HepG2 (cell line): Measurements from ENCODE around the gene DNAJC7. TPM values are rescaled to one million over a fixed set of nuclear protein-coding genes. Genes with fewer than 3 reads are reported as not detected.

Source experiments
- FOXA1 ChIP-seq, 2 experiments: fragments of 450-650 bp in 1 of 2; sonication (generic) in 1 of 2; formaldehyde crosslinking in 1 of 2; IDR thresholded peaks; 2 replicates each; pipeline versions ENCODE4 v1.4.0 to v1.6.1; 2016 to 2020; ENCODE audit warnings: missing genetic modification reagents in 1 of 2
- GPN1 ChIP-seq: sonication (generic); formaldehyde crosslinking; IDR thresholded peaks from 2 replicates; pipeline ENCODE4 v1.5.1; 2020; ENCODE audit warnings: missing genetic modification reagents, borderline replicate concordance
- HNF4G ChIP-seq, 2 experiments: sonication (generic) in 1 of 2; formaldehyde crosslinking in 1 of 2; IDR thresholded peaks; 2 replicates each; pipeline versions ENCODE4 v1.4.0 to v1.6.1; 2011 to 2020; ENCODE audit warnings: borderline replicate concordance in 2 of 2, low read depth in 2 of 2, mild to moderate bottlenecking in 2 of 2, low read length in 1 of 2, missing genetic modification reagents in 1 of 2, moderate library complexity in 1 of 2
- JDP2 ChIP-seq: sonication (generic); formaldehyde crosslinking; IDR thresholded peaks from 2 replicates; pipeline ENCODE4 v1.8.1; 2022; ENCODE audit warnings: missing genetic modification reagents, borderline replicate concordance
- MIER3 ChIP-seq: IDR thresholded peaks from 2 replicates; pipeline ENCODE4 v1.6.1; 2016; ENCODE audit warnings: missing compliant biosample characterization, borderline replicate concordance
- MNT ChIP-seq: fragments of 450-650 bp; IDR thresholded peaks from 2 replicates; pipeline ENCODE4 v1.6.1; 2016
- THYN1 ChIP-seq: sonication (generic); formaldehyde crosslinking; IDR thresholded peaks from 2 replicates; pipeline ENCODE4 v1.8.1; 2023; ENCODE audit warnings: low read depth, mild to moderate bottlenecking, moderate library complexity, missing genetic modification reagents, borderline replicate concordance
- ZNF136 ChIP-seq: sonication (generic); formaldehyde crosslinking; IDR thresholded peaks from 2 replicates; pipeline ENCODE4 v1.8.1; 2022; ENCODE audit warnings: low read depth, mild to moderate bottlenecking, moderate library complexity, missing genetic modification reagents
- ZNF263 ChIP-seq: sonication (generic); formaldehyde crosslinking; IDR thresholded peaks from 2 replicates; pipeline ENCODE4 v1.4.0; 2020; ENCODE audit warnings: missing genetic modification reagents
- ZNF432 ChIP-seq: sonication (generic); formaldehyde crosslinking; IDR thresholded peaks from 2 replicates; pipeline ENCODE4 v1.5.0; 2020; ENCODE audit warnings: missing genetic modification reagents, mild to moderate bottlenecking, borderline replicate concordance
- ZNF639 ChIP-seq: conservative IDR thresholded peaks from 2 replicates; pipeline ENCODE4 v1.6.1; 2018; ENCODE audit warnings: missing genetic modification reagents
- ZNF652 ChIP-seq: IDR thresholded peaks from 2 replicates; pipeline ENCODE4 v1.6.1; 2016; ENCODE audit warnings: low read depth, borderline replicate concordance
- ZNF660 ChIP-seq: sonication (generic); formaldehyde crosslinking; IDR thresholded peaks from 2 replicates; pipeline ENCODE4 v1.5.1; 2020; ENCODE audit warnings: mild to moderate bottlenecking, low read depth, missing genetic modification reagents, borderline replicate concordance
- ZNF670 ChIP-seq: sonication (generic); formaldehyde crosslinking; IDR thresholded peaks from 2 replicates; pipeline ENCODE4 v1.8.0; 2022; ENCODE audit warnings: mild to moderate bottlenecking, missing genetic modification reagents, borderline replicate concordance
- polyA plus RNA-seq, 8 experiments: library from polyadenylated mRNA; depleted of rRNA in 3 of 8; stranded (reverse) in 7 of 8; unstranded in 1 of 8; fragments of >200 nt; fragmentation: Illumina TruSeq in 4 of 8; extraction: Trizol in 4 of 8; gene quantifications; 2 replicates each; pipeline versions ENCODE4 v1.2.1 to v1.2.3, GENCODE V29; 2011 to 2016; ENCODE audit warnings: low read depth in 4 of 8, missing spikeins in 1 of 8, mixed read lengths in 1 of 8; ENCODE audit not compliant: insufficient read depth in 1 of 8
- total RNA-seq, 5 experiments: library from RNA; depleted of rRNA; stranded (reverse); fragments of >200 nt; fragmentation: Illumina TruSeq; extraction: Trizol; gene quantifications; 2 replicates each; pipeline ENCODE4 v1.2.3, GENCODE V29; 2016; ENCODE audit warnings: low read depth in 1 of 5
- TF ChIP-seq, protein P1 (sequence below): sonication (generic); formaldehyde crosslinking; IDR thresholded peaks from 2 replicates; pipeline ENCODE4 v1.5.0; 2020; ENCODE audit warnings: missing genetic modification reagents, mild to moderate bottlenecking, borderline replicate concordance
- TF ChIP-seq, protein P2 (sequence below): sonication (generic); formaldehyde crosslinking; IDR thresholded peaks from 2 replicates; pipeline ENCODE4 v1.4.0; 2020; ENCODE audit warnings: mild to moderate bottlenecking, low read depth, missing genetic modification reagents
- TF ChIP-seq, protein P3 (sequence below): sonication (generic); formaldehyde crosslinking; IDR thresholded peaks from 2 replicates; pipeline ENCODE4 v1.8.0; 2022; ENCODE audit warnings: mild to moderate bottlenecking, missing genetic modification reagents, moderate library complexity
- TF ChIP-seq, protein P4 (sequence below): fragments of 450-650 bp; IDR thresholded peaks from 2 replicates; pipeline ENCODE4 v1.6.1; 2017

The DNAJC7 gene
- total and polyA plus RNA-seq, 2 of the 13 experiments (the other 11 are each of a cell fraction or from before 2014, with no cell fraction given) = 47.7 to 132 TPM

- TF ChIP-seq MNT (no peak), ZNF670 (CRISPR knock-in tag) (peak; percentile 95), ZNF136 (no peak), MIER3 (CRISPR knock-in tag) (peak; percentile 98; the same call in 1 of the 2 replicates), FOXA1 (IDR thresholded peaks at IDR 0.05) (no peak), FOXA1 (CRISPR knock-in tag; IDR thresholded peaks at IDR 0.05) (peak; percentile 10; the same call in 1 of the 2 replicates), ZNF639 (peak; percentile 99), JDP2 (CRISPR knock-in tag) (no peak), THYN1 (no peak), GPN1 (no peak), ZNF660 (no peak), ZNF432 (CRISPR knock-in tag) (no peak), ZNF263 (no peak), ZNF652 (CRISPR knock-in tag) (no peak), HNF4G (IDR thresholded peaks at IDR 0.05; ENCODE audit: borderline replicate concordance, low read depth, low read length) (no peak), HNF4G (CRISPR knock-in tag; IDR thresholded peaks at IDR 0.05; ENCODE audit: borderline replicate concordance, low read depth) (peak; percentile 68)
- TF ChIP-seq, protein P1, sequence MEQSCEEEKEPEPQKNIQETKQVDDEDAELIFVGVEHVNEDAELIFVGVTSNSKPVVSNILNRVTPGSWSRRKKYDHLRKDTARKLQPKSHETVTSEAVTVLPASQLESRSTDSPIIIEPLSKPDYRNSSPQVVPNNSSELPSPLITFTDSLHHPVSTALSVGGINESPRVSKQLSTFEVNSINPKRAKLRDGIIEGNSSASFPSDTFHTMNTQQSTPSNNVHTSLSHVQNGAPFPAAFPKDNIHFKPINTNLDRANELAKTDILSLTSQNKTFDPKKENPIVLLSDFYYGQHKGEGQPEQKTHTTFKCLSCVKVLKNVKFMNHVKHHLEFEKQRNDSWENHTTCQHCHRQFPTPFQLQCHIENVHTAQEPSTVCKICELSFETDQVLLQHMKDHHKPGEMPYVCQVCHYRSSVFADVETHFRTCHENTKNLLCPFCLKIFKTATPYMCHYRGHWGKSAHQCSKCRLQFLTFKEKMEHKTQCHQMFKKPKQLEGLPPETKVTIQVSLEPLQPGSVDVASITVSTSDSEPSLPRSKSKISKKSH (CRISPR knock-in tag) = peak; percentile 85
- TF ChIP-seq, protein P2, sequence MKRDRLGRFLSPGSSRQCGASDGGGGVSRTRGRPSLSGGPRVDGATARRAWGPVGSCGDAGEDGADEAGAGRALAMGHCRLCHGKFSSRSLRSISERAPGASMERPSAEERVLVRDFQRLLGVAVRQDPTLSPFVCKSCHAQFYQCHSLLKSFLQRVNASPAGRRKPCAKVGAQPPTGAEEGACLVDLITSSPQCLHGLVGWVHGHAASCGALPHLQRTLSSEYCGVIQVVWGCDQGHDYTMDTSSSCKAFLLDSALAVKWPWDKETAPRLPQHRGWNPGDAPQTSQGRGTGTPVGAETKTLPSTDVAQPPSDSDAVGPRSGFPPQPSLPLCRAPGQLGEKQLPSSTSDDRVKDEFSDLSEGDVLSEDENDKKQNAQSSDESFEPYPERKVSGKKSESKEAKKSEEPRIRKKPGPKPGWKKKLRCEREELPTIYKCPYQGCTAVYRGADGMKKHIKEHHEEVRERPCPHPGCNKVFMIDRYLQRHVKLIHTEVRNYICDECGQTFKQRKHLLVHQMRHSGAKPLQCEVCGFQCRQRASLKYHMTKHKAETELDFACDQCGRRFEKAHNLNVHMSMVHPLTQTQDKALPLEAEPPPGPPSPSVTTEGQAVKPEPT (CRISPR knock-in tag) = peak; percentile 37; the same call in 1 of the 2 replicates
- TF ChIP-seq, protein P3, sequence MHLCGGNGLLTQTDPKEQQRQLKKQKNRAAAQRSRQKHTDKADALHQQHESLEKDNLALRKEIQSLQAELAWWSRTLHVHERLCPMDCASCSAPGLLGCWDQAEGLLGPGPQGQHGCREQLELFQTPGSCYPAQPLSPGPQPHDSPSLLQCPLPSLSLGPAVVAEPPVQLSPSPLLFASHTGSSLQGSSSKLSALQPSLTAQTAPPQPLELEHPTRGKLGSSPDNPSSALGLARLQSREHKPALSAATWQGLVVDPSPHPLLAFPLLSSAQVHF (CRISPR knock-in tag) = no peak
- TF ChIP-seq, protein P4, sequence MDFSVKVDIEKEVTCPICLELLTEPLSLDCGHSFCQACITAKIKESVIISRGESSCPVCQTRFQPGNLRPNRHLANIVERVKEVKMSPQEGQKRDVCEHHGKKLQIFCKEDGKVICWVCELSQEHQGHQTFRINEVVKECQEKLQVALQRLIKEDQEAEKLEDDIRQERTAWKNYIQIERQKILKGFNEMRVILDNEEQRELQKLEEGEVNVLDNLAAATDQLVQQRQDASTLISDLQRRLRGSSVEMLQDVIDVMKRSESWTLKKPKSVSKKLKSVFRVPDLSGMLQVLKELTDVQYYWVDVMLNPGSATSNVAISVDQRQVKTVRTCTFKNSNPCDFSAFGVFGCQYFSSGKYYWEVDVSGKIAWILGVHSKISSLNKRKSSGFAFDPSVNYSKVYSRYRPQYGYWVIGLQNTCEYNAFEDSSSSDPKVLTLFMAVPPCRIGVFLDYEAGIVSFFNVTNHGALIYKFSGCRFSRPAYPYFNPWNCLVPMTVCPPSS = no peak
Measured at GRCh38 chr17:42019509-42020404, 2.5 kb upstream of the DNAJC7 start, which contains the start of gene NKIRAS2 (continued).
